Natural killer cell (primary cell): Measurements from ENCODE around the gene PLG. TPM values are rescaled to one million over a fixed set of nuclear protein-coding genes. Genes with fewer than 3 reads are reported as not detected.
A peak's percentile ranks its signal among the peaks of the same experiment; 100 is the strongest.

Experiments
- ATAC-seq, 3 donors: fragments of 150-1000 bp in 2 of 3; fragments of 200-7000 bp in 1 of 3; cut with Tn5 transposase; 1 replicate in 1 of 3; 2 replicates in 2 of 3; pipeline ENCODE4 v1.10.0; 2021; ENCODE audit warnings: mild to moderate bottlenecking in 2 of 3, moderate library complexity in 2 of 3
- DNase-seq, 2 donors: peaks; one replicate each; pipeline versions ENCODE4 v3.0.0 to v3.0.0-alpha.2; 2013 to 2021; ENCODE audit warnings: mixed read lengths in 1 of 2
- H3K27ac ChIP-seq: one replicate; pipeline ENCODE4 v1.5.1; 2013; ENCODE audit warnings: mild to moderate bottlenecking, low read length
- H3K27me3 ChIP-seq: one replicate; pipeline ENCODE4 v1.6.1; 2013; ENCODE audit warnings: low read length; ENCODE audit not compliant: control insufficient read depth, insufficient read depth
- H3K36me3 ChIP-seq: one replicate; pipeline ENCODE4 v1.6.1; 2013; ENCODE audit warnings: low read length; ENCODE audit not compliant: control insufficient read depth, insufficient read depth
- H3K4me1 ChIP-seq: one replicate; pipeline ENCODE4 v1.6.1; 2013; ENCODE audit warnings: low read length; ENCODE audit not compliant: control insufficient read depth, insufficient read depth
- H3K4me3 ChIP-seq: one replicate; pipeline ENCODE4 v1.5.1; 2013; ENCODE audit warnings: low read length
- H3K9me3 ChIP-seq: one replicate; pipeline ENCODE4 v1.6.1; 2013; ENCODE audit warnings: low read length; ENCODE audit not compliant: control insufficient read depth, insufficient read depth
- H3K27ac Mint-ChIP-seq, 2 donors: one replicate each; pipeline ENCODE4 v1.8.0; 2022; ENCODE audit warnings: mild to moderate bottlenecking in 2 of 2, mixed read lengths in 2 of 2, moderate library complexity in 1 of 2
- H3K27me3 Mint-ChIP-seq, 2 donors: one replicate each; pipeline ENCODE4 v1.8.0; 2022; ENCODE audit warnings: low read depth in 2 of 2, mixed read lengths in 2 of 2
- H3K36me3 Mint-ChIP-seq: one replicate; pipeline ENCODE4 v1.8.0; 2022; ENCODE audit warnings: mixed read lengths
- H3K4me1 Mint-ChIP-seq, 2 donors: one replicate each; pipeline ENCODE4 v1.8.0; 2022; ENCODE audit warnings: mixed read lengths in 2 of 2
- H3K4me3 Mint-ChIP-seq: one replicate; pipeline ENCODE4 v1.8.0; 2022; ENCODE audit warnings: mild to moderate bottlenecking, moderate library complexity, mixed read lengths
- H3K9me3 Mint-ChIP-seq, 2 donors: one replicate each; pipeline ENCODE4 v1.8.0; 2022; ENCODE audit warnings: mixed read lengths in 2 of 2
- CTCF ChIP-seq: fragments of 200-600 bp; IDR thresholded peaks from one replicate; pipeline ENCODE4 v1.8.0; 2022; ENCODE audit warnings: antibody characterized with exemption
- WGBS: methylation state at CpG from one replicate; pipeline ENCODE4 v1.1.7; 2013; ENCODE audit warnings: missing lambda C conversion rate; ENCODE audit not compliant: insufficient coverage; 5-methylcytosine and 5-hydroxymethylcytosine counted together
- intact Hi-C: fragments of 100-400 bp; cut with micrococcal nuclease; formaldehyde crosslinking; loops from one replicate; pipeline ENCODE4 v1.14.2; 2022
- total RNA-seq, 4 donors: library from RNA; stranded (reverse); fragments of 120-200 nt in 1 of 4; gene quantifications; one replicate each; pipeline versions ENCODE4 v1.2.3 to v1.2.4, GENCODE V29; 2013 to 2022

PLG gene
- total RNA-seq, 3 donors from 2014 or later (not counting 1 experiment from before 2014, with no cell fraction given): not detected

GRCh38 chr6:160788806-160789205 is 86.8 kb downstream of the PLG start:
- no peaks in the 10 kb centered on the region for H3K4me1 ChIP-seq
- no peaks in the 10 kb centered on the region for H3K36me3 ChIP-seq
- Mint-ChIP-seq H3K27ac (peak overlapping the region; percentile 31 to 48), H3K9me3 (peaks cover 5 to 10% of the 10 kb centered on the region in 2 donors), H3K27me3 (no peaks in the 10 kb centered on the region), H3K4me1 (peaks cover 4 to 6% of the 10 kb centered on the region in 2 donors), H3K4me3 (no peak overlapping the region), H3K36me3 (no peaks in the 10 kb centered on the region)
- H3K27me3 ChIP-seq: no peaks in the 10 kb centered on the region
- H3K27ac ChIP-seq: no peak overlapping the region
- peaks cover 17% of the 10 kb centered on the region for H3K9me3 ChIP-seq
- TF ChIP-seq CTCF: no peak
- intact Hi-C loops: no loop called here
- peak in 1 of 3 donors; percentile 7 for ATAC-seq
- DNase-seq: no peak
- H3K4me3 ChIP-seq: no peak overlapping the region
- 77% methylated on average over 4 of the region's 4 CpGs for WGBS

GRCh38 chr6:160789263-160790027 is 87.4 kb downstream of the PLG start:
- DNase-seq: peak in 1 of 2 donors; percentile 32
- Histone ChIP-seq H3K4me1 (no peaks in the 10 kb centered on the region), H3K4me3 (no peak overlapping the region), H3K9me3 (peaks cover 17% of the 10 kb centered on the region), H3K36me3 (no peaks in the 10 kb centered on the region), H3K27me3 (no peaks in the 10 kb centered on the region), H3K27ac (no peak overlapping the region)
- WGBS: 60% methylated on average over 8 of the region's 9 CpGs
- peaks cover 4 to 6% of the 10 kb centered on the region in 2 donors for H3K4me1 Mint-ChIP-seq
- peak overlapping the region in 1 of 2 donors; percentile 48 for H3K27ac Mint-ChIP-seq
- H3K36me3 Mint-ChIP-seq: no peaks in the 10 kb centered on the region
- TF ChIP-seq CTCF: no peak
- H3K9me3 Mint-ChIP-seq: peaks cover 5 to 10% of the 10 kb centered on the region in 2 donors
- intact Hi-C loops: no loop called here
- H3K4me3 Mint-ChIP-seq: no peak overlapping the region
- ATAC-seq: peak in 1 of 3 donors; percentile 50
- H3K27me3 Mint-ChIP-seq: no peaks in the 10 kb centered on the region

- 46% methylated on average over 4 of the region's 7 CpGs for WGBS
- H3K27ac Mint-ChIP-seq: no peak overlapping the region
- no peak overlapping the region for H3K27ac ChIP-seq
Measured at GRCh38 chr6:160790028-160790792, 88.2 kb downstream of the PLG start.

More at GRCh38 chr6:160790028-160790792, 88.2 kb downstream of the PLG start:
- TF ChIP-seq CTCF: no peak
- Histone ChIP-seq H3K4me1 (no peaks in the 10 kb centered on the region), H3K9me3 (peaks cover 17% of the 10 kb centered on the region), H3K27me3 (no peaks in the 10 kb centered on the region), H3K36me3 (no peaks in the 10 kb centered on the region), H3K4me3 (no peak overlapping the region)
- peaks cover 4 to 6% of the 10 kb centered on the region in 2 donors for H3K4me1 Mint-ChIP-seq
- no peaks in the 10 kb centered on the region for H3K27me3 Mint-ChIP-seq
- H3K9me3 Mint-ChIP-seq: peaks cover 5 to 10% of the 10 kb centered on the region in 2 donors
- H3K36me3 Mint-ChIP-seq: no peaks in the 10 kb centered on the region
- no peak for ATAC-seq
- intact Hi-C loops: no loop called here
- DNase-seq: peak in 1 of 2 donors; percentile 16
- H3K4me3 Mint-ChIP-seq: no peak overlapping the region
